H1 (cell line): Measurements from ENCODE around the gene EYA2. TPM values are rescaled to one million over a fixed set of nuclear protein-coding genes. Genes with fewer than 3 reads are reported as not detected.

Source experiments
- CTCF ChIA-PET: fragments of 300-600 bp; sonication (Branson Sonifier 250); formaldehyde crosslinking; loops from one replicate; lab custom pipeline; 2021; ENCODE audit not compliant: partially characterized antibody; lab: Charles Lee
- POLR2A ChIA-PET: fragments of 300-600 bp; sonication (Branson Sonifier 250); formaldehyde crosslinking; loops from one replicate; lab custom pipeline; 2021; ENCODE audit warnings: inconsistent platforms; ENCODE audit not compliant: partially characterized antibody; lab: Charles Lee
- DNase-seq, 2 experiments: peaks; one replicate each; pipeline versions ENCODE4 v3.0.0 to v3.0.0-alpha.2; 2010 to 2022; ENCODE audit warnings: low spot score in 2 of 2, low read depth in 1 of 2, mixed read lengths in 1 of 2
- FAIRE-seq: peaks from 2 replicates; lab custom pipeline; 2011; peaks lifted over from hg19 to GRCh38; lab: Jason Lieb, UNC
- H2AFZ ChIP-seq: 2 replicates; pipeline ENCODE4 v1.8.1; 2012; ENCODE audit warnings: low read length, inconsistent platforms
- H2AK5ac ChIP-seq: 2 replicates; pipeline ENCODE4 v1.6.1; 2013; ENCODE audit warnings: low read depth, low read length
- H2BK120ac ChIP-seq: replicated peaks from 2 replicates; pipeline ENCODE3; 2013; ENCODE audit warnings: low read depth, low read length, inconsistent platforms
- H2BK12ac ChIP-seq: 2 replicates; pipeline ENCODE4 v1.6.1; 2013; ENCODE audit warnings: low read depth, low read length
- H2BK15ac ChIP-seq: 2 replicates; pipeline ENCODE4 v1.6.1; 2013; ENCODE audit warnings: low read length
- H2BK20ac ChIP-seq: 2 replicates; pipeline ENCODE4 v1.6.1; 2013; ENCODE audit warnings: low read length
- H2BK5ac ChIP-seq: 2 replicates; pipeline ENCODE4 v1.6.1; 2013; ENCODE audit warnings: low read depth, low read length
- H3K14ac ChIP-seq: 2 replicates; pipeline ENCODE4 v1.6.1; 2013; ENCODE audit warnings: inconsistent platforms; ENCODE audit not compliant: insufficient read length
- H3K18ac ChIP-seq: 2 replicates; pipeline ENCODE4 v1.6.1; 2013; ENCODE audit warnings: low read length; ENCODE audit errors: extremely low read depth
- H3K23ac ChIP-seq: 2 replicates; pipeline ENCODE4 v1.6.1; 2013; ENCODE audit warnings: inconsistent platforms; ENCODE audit not compliant: insufficient read length
- H3K23me2 ChIP-seq: 2 replicates; pipeline ENCODE4 v1.6.1; 2013; ENCODE audit warnings: low read depth, low read length
- H3K27ac ChIP-seq: 2 replicates; pipeline ENCODE4 v1.6.1; 2011; ENCODE audit warnings: low read depth, low read length, inconsistent platforms
- H3K27me3 ChIP-seq, 4 experiments: replicated peaks in 1 of 4; 1 replicate in 1 of 4; 2 replicates in 3 of 4; pipeline versions ENCODE4 v1.6.1 to v1.8.1; 2011 to 2013; ENCODE audit warnings: low read length in 3 of 4, mild to moderate bottlenecking in 3 of 4, inconsistent platforms in 2 of 4, mixed read lengths in 2 of 4, moderate library complexity in 1 of 4; ENCODE audit not compliant: control insufficient read depth in 3 of 4, insufficient read depth in 3 of 4; ENCODE audit errors: extremely low read depth in 1 of 4
- H3K36me3 ChIP-seq, 4 experiments: 2 replicates each; pipeline versions ENCODE4 v1.6.1 to v1.8.1; 2011 to 2013; ENCODE audit warnings: mild to moderate bottlenecking in 4 of 4, low read length in 3 of 4, moderate library complexity in 2 of 4, control low read depth in 1 of 4, inconsistent platforms in 1 of 4; ENCODE audit not compliant: insufficient read depth in 4 of 4, control insufficient read depth in 2 of 4
- H3K4ac ChIP-seq: replicated peaks from 2 replicates; pipeline ENCODE3; 2013; ENCODE audit warnings: low read length, low read depth, mixed read lengths, inconsistent platforms; ENCODE audit not compliant: insufficient read length
- H3K4me1 ChIP-seq, 4 experiments: replicated peaks in 1 of 4; 1 replicate in 1 of 4; 2 replicates in 3 of 4; pipeline versions ENCODE4 v1.6.1 to v1.8.1; 2011 to 2013; ENCODE audit warnings: low read length in 3 of 4, inconsistent platforms in 2 of 4, mixed read lengths in 1 of 4; ENCODE audit not compliant: insufficient read depth in 4 of 4, control insufficient read depth in 3 of 4
- H3K4me2 ChIP-seq, 2 experiments: 2 replicates each; pipeline versions ENCODE4 v1.6.1 to v1.8.1; 2011 to 2013; ENCODE audit warnings: low read depth in 2 of 2, low read length in 2 of 2, control low read depth in 1 of 2, inconsistent platforms in 1 of 2, mild to moderate bottlenecking in 1 of 2; ENCODE audit not compliant: insufficient read depth in 1 of 2
- H3K4me3 ChIP-seq, 4 experiments: fragments of 200-600, 300-600 bp in 1 of 4; sonication (generic), shearing (Covaris generic), sonication (Bioruptor Twin) in 1 of 4; 2 replicates each; pipeline versions ENCODE4 v1.5.1 to v1.8.1; 2011 to 2016; ENCODE audit warnings: low read length in 4 of 4, low read depth in 3 of 4, control low read depth in 2 of 4, inconsistent platforms in 2 of 4, mild to moderate bottlenecking in 2 of 4, mixed read lengths in 1 of 4, moderate library complexity in 1 of 4; ENCODE audit not compliant: insufficient read depth in 2 of 4; ENCODE audit errors: extremely low read depth in 1 of 4
- H3K56ac ChIP-seq: replicated peaks from 2 replicates; pipeline ENCODE3; 2013; ENCODE audit warnings: low read depth, mild to moderate bottlenecking, mixed read lengths, low read length, inconsistent platforms; ENCODE audit not compliant: insufficient read length
- H3K79me1 ChIP-seq: 2 replicates; pipeline ENCODE4 v1.6.1; 2013; ENCODE audit warnings: low read depth, low read length, control low read depth
- H3K79me2 ChIP-seq, 2 experiments: 2 replicates each; pipeline versions ENCODE4 v1.6.1 to v1.8.1; 2012 to 2013; ENCODE audit warnings: low read length in 2 of 2, mild to moderate bottlenecking in 2 of 2, inconsistent platforms in 1 of 2; ENCODE audit not compliant: insufficient read depth in 2 of 2, control insufficient read depth in 1 of 2
- H3K9ac ChIP-seq, 4 experiments: replicated peaks in 1 of 4; 1 replicate in 1 of 4; 2 replicates in 3 of 4; pipeline versions ENCODE4 v1.6.1 to v1.8.1; 2011 to 2013; ENCODE audit warnings: low read depth in 3 of 4, low read length in 3 of 4, control low read depth in 2 of 4, mild to moderate bottlenecking in 2 of 4, moderate library complexity in 2 of 4, inconsistent platforms in 1 of 4; ENCODE audit errors: extremely low read depth in 1 of 4
- H3K9me3 ChIP-seq, 2 experiments: 2 replicates each; pipeline versions ENCODE4 v1.6.1 to v1.8.1; 2012 to 2013; ENCODE audit warnings: mild to moderate bottlenecking in 2 of 2, moderate library complexity in 2 of 2, control low read depth in 1 of 2, inconsistent platforms in 1 of 2, low read depth in 1 of 2, low read length in 1 of 2, mixed read lengths in 1 of 2; ENCODE audit not compliant: insufficient read depth in 2 of 2
- H4K20me1 ChIP-seq, 2 experiments: replicated peaks in 1 of 2; 2 replicates each; pipeline versions ENCODE3 to v1.8.1; 2011 to 2013; ENCODE audit warnings: inconsistent platforms in 2 of 2, low read length in 2 of 2, mild to moderate bottlenecking in 1 of 2; ENCODE audit not compliant: insufficient read depth in 2 of 2, control insufficient read depth in 1 of 2
- H4K5ac ChIP-seq: 2 replicates; pipeline ENCODE4 v1.6.1; 2013; ENCODE audit warnings: low read length, low read depth, mixed read lengths, inconsistent platforms; ENCODE audit not compliant: insufficient read length
- H4K8ac ChIP-seq: 2 replicates; pipeline ENCODE4 v1.8.0; 2013; ENCODE audit warnings: mild to moderate bottlenecking, moderate library complexity, low read length, inconsistent platforms; ENCODE audit not compliant: insufficient read depth; ENCODE audit errors: extremely low read depth
- H4K91ac ChIP-seq: replicated peaks from 2 replicates; pipeline ENCODE3; 2013; ENCODE audit warnings: low read length, mixed read lengths, inconsistent platforms; ENCODE audit not compliant: insufficient read length
- BCL11A ChIP-seq, 2 experiments: IDR thresholded peaks; one replicate each; pipeline ENCODE4 v1.6.1; 2011; ENCODE audit warnings: low read depth in 2 of 2, low read length in 2 of 2, mild to moderate bottlenecking in 2 of 2
- BRCA1 ChIP-seq: IDR thresholded peaks from 2 replicates; pipeline ENCODE4 v1.6.1; 2012; ENCODE audit warnings: low read depth, low read length, improper control_type of control experiment
- CBX8 ChIP-seq: fragments of 300-800, 300-1000 bp; sonication (generic); IDR thresholded peaks from 2 replicates; pipeline ENCODE4 v1.7.1; 2016; ENCODE audit warnings: low read depth, low read length, borderline replicate concordance
- CHD2 ChIP-seq: IDR thresholded peaks from 2 replicates; pipeline ENCODE4 v1.6.1; 2012; ENCODE audit warnings: low read length, improper control_type of control experiment
- E2F6 ChIP-seq: IDR thresholded peaks from 2 replicates; pipeline ENCODE4 v1.6.1; 2012; ENCODE audit warnings: inconsistent platforms
- KDM4A ChIP-seq: IDR thresholded peaks from one replicate; pipeline ENCODE4 v1.7.1; 2012; ENCODE audit warnings: low read depth, mild to moderate bottlenecking, moderate library complexity, low read length, inconsistent platforms; ENCODE audit not compliant: severe bottlenecking
- POLR2A ChIP-seq, 2 experiments: IDR thresholded peaks; 1 replicate in 1 of 2; 2 replicates in 1 of 2; pipeline ENCODE4 v1.6.1; 2011; ENCODE audit warnings: low read depth in 2 of 2, low read length in 2 of 2, mild to moderate bottlenecking in 2 of 2; ENCODE audit errors: control extremely low read depth in 1 of 2
- POLR2AphosphoS5 ChIP-seq: IDR thresholded peaks from 2 replicates; pipeline ENCODE4 v1.6.1; 2011; ENCODE audit warnings: low read depth, low read length
- RAD21 ChIP-seq, 2 experiments: IDR thresholded peaks in 1 of 2; conservative IDR thresholded peaks in 1 of 2; 2 replicates each; pipeline ENCODE4 v1.6.1; 2011; ENCODE audit warnings: low read depth in 2 of 2, low read length in 2 of 2, improper control_type of control experiment in 1 of 2, inconsistent platforms in 1 of 2, mild to moderate bottlenecking in 1 of 2, moderate library complexity in 1 of 2
- RBBP5 ChIP-seq: IDR thresholded peaks from 2 replicates; pipeline ENCODE4 v1.7.1; 2012; ENCODE audit warnings: low read depth, mild to moderate bottlenecking, inconsistent platforms, low read length, moderate library complexity, borderline replicate concordance
- RNF2 ChIP-seq: fragments of 200-900, 300-1000 bp; sonication (generic); IDR thresholded peaks from 2 replicates; pipeline ENCODE4 v1.7.1; 2016; ENCODE audit warnings: borderline replicate concordance, low read depth, mild to moderate bottlenecking, antibody characterized with exemption, low read length; ENCODE audit not compliant: poor library complexity, severe bottlenecking; ENCODE audit errors: missing control alignments
- SAP30 ChIP-seq: fragments of 300-600 bp; sonication (generic); IDR thresholded peaks from 2 replicates; pipeline ENCODE4 v1.7.1; 2012; ENCODE audit warnings: low read length, moderate library complexity, mild to moderate bottlenecking, inconsistent platforms; ENCODE audit not compliant: insufficient read depth, insufficient replicate concordance
- SRF ChIP-seq: IDR thresholded peaks from 2 replicates; pipeline ENCODE4 v1.6.1; 2011; ENCODE audit warnings: mild to moderate bottlenecking, low read depth, low read length, moderate library complexity
- WGBS, 2 experiments: shearing (Covaris generic) in 1 of 2; methylation state at CpG; one replicate each; pipeline versions ENCODE4 v1.1.6 to v1.1.7; 2013 to 2015; ENCODE audit warnings: low lambda C conversion rate in 2 of 2, mixed read lengths in 2 of 2, inconsistent platforms in 1 of 2, low coverage in 1 of 2, missing lambda C conversion rate in 1 of 2; ENCODE audit not compliant: insufficient replicate concordance in 2 of 2, insufficient coverage in 1 of 2, insufficient read length in 1 of 2; ENCODE audit errors: extremely low coverage in 1 of 2, missing lambda C conversion rate in 1 of 2; 5-methylcytosine and 5-hydroxymethylcytosine counted together
- polyA plus RNA-seq, 7 experiments: library from polyadenylated mRNA; depleted of rRNA in 3 of 7; stranded (reverse) in 5 of 7; unstranded in 2 of 7; fragments of >200 nt in 5 of 7; fragments of 200-250 nt in 2 of 7; gene quantifications; 1 replicate in 5 of 7; 2 replicates in 1 of 7; 4 replicates in 1 of 7; pipeline versions ENCODE4 v1.2.1 to v1.2.3, GENCODE V29; 2011 to 2013; ENCODE audit warnings: missing spikeins in 2 of 7, mixed read lengths in 2 of 7
- total RNA-seq: library from RNA; stranded (reverse); fragmentation: NEBNext Ultra II Directional; extraction: Animal tissue kit (Norgen Biotek cat#: 25700); gene quantifications from 2 replicates; pipeline ENCODE4 v1.2.1, GENCODE V29; 2021

Gene EYA2
- total and polyA plus RNA-seq, 2 of the 8 experiments (the other 6 are each of a cell fraction or from before 2014, with no cell fraction given): 1.6 to 1.7 TPM

DNA sequence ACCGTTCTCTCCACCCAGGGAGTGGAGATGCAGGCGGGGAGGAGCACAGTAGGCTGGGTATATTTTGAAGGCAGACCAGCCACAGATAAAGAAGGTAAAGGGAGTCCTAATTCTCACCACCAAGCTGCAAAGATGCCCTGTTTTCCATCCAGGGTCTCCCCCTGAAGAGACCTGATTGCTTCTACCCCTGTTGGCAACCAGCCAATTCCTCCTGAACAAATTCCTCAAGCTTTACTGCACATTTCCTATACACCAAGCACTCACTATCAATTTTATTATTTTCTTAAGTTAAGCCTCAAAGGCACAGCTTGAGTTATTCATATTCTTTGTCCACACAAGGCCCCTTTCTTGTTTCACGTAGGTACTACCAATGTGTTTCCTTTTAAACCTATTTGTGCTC is 214.4 kb downstream of the EYA2 start:
- no peak overlapping the region for H3K27ac ChIP-seq
- no peaks in the 10 kb centered on the region for H3K23me2 ChIP-seq
- H3K18ac ChIP-seq: no peak overlapping the region
- no peaks in the 10 kb centered on the region for H3K4me1 ChIP-seq
- H3K79me1 ChIP-seq: no peaks in the 10 kb centered on the region
- peaks cover 0 to 3% of the 10 kb centered on the region in 2 experiments; a peak in 1 of 4 replicates for H3K9me3 ChIP-seq
- H2BK5ac ChIP-seq: no peak overlapping the region
- 75% methylated on average over 3 of the region's 3 CpGs; no CpG with 5 or more reads in 1 of the 2 experiments for WGBS, 2 experiments
- no peak overlapping the region for H2AK5ac ChIP-seq
- H4K91ac ChIP-seq: no peak overlapping the region
- POLR2A ChIA-PET: no interaction called here
- no peak overlapping the region for H3K9ac ChIP-seq
- H2BK15ac ChIP-seq: no peak overlapping the region
- H3K79me2 ChIP-seq: no peaks in the 10 kb centered on the region
- H3K4ac ChIP-seq: no peak overlapping the region
- DNase-seq (no peak), FAIRE-seq (no peak)
- H4K5ac ChIP-seq: no peak overlapping the region
- H2BK120ac ChIP-seq: no peak overlapping the region
- H3K4me2 ChIP-seq: no peak overlapping the region
- H3K27me3 ChIP-seq: no peaks in the 10 kb centered on the region
- no peak overlapping the region for H2AFZ ChIP-seq
- CTCF ChIA-PET: interaction anchor here (0.8 to 2.2 kb wide), 5 partner anchors 21 to 351 kb away, joined by 3 to 5 read pairs (median 3); no protein-coding TSS in a partner anchor
- no peak overlapping the region for H3K4me3 ChIP-seq
- no peak overlapping the region for H3K56ac ChIP-seq
- H4K8ac ChIP-seq: no peak overlapping the region
- H3K23ac ChIP-seq: no peak overlapping the region
- H3K14ac ChIP-seq: no peak overlapping the region
- no peaks in the 10 kb centered on the region for H3K36me3 ChIP-seq
- H4K20me1 ChIP-seq: no peaks in the 10 kb centered on the region
- no peak overlapping the region for H2BK20ac ChIP-seq
- no peak overlapping the region for H2BK12ac ChIP-seq
- TF ChIP-seq E2F6 (no peak), CHD2 (no peak), SRF (no peak), RAD21 (IDR thresholded peaks at IDR 0.05 in 1 of 2, conservative IDR thresholded peaks at IDR 0.05 in 1 of 2; ENCODE audit: low read depth in 2 of 2, low read length in 2 of 2) (no peak), BRCA1 (no peak), CBX8 (no peak), RNF2 (no peak), BCL11A (IDR thresholded peaks at IDR 0.05; ENCODE audit: low read depth in 2 of 2, low read length in 2 of 2) (no peak), POLR2AphosphoS5 (no peak), RBBP5 (no peak), SAP30 (no peak), KDM4A (no peak), POLR2A (IDR thresholded peaks at IDR 0.05; ENCODE audit: control extremely low read depth in 1 of 2, low read depth in 2 of 2, low read length in 2 of 2) (no peak)
